ENCODE measurements around the gene ZBTB3. TPM values are rescaled to one million over a fixed set of nuclear protein-coding genes. Genes with fewer than 3 reads are reported as not detected.

Gene ZBTB3
- total and polyA plus RNA-seq, 2 of the 13 experiments (the other 11 are each of a cell fraction or from before 2014, with no cell fraction given) = 3.4 to 5.2 TPM

DNA sequence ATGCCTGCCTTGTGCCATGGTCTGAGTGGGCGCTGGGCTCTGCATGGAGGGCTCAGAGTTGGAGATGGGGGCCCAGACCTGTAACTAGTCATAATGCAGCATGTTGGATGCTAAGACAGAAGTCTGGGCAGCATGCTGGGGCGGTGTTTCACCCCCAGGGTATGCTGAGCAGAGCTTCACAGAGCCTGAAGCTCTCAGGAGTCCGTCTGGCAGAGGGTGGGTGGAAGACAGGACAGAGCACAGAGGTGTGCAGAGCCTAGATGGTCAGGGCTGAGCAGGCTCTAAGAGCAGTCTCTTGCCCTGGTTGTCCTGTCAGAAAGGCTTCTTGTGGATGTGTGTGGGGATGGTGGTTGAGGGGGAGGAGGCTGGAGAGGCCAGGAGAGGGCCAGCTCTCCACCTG, 24.5 kb upstream of the ZBTB3 start:
- Histone ChIP-seq H3K4me3 (replicated peaks in 1 of 3; ENCODE audit: insufficient read depth in 1 of 3, low read depth in 2 of 3, low read length in 3 of 3) (no peak overlapping the region), H3K4me1 (ENCODE audit: insufficient read depth, low read length) (no peaks in the 10 kb centered on the region), H2AFZ (ENCODE audit: low read length) (no peak overlapping the region), H3K36me3 (replicated peaks in 1 of 2; ENCODE audit: control insufficient read depth in 1 of 2, insufficient read depth in 2 of 2, low read length in 2 of 2) (peaks cover 18 to 45% of the 10 kb centered on the region in 2 experiments), H3K9ac (ENCODE audit: insufficient read depth, low read depth, low read length) (no peak overlapping the region), H3K27me3 (ENCODE audit: control insufficient read depth in 1 of 2, insufficient read depth in 2 of 2, low read length in 2 of 2) (no peaks in the 10 kb centered on the region), H3K4me2 (ENCODE audit: low read depth, low read length) (no peak overlapping the region), H3K27ac (ENCODE audit: extremely low read length, insufficient read depth, low read length) (no peak overlapping the region), H3K79me2 (ENCODE audit: insufficient read depth, low read length) (peaks cover 4% of the 10 kb centered on the region), H3K9me3 (ENCODE audit: low read length) (no peaks in the 10 kb centered on the region), H4K20me1 (ENCODE audit: insufficient read depth, low read length) (no peaks in the 10 kb centered on the region)
- WGBS (ENCODE audit: low lambda C conversion rate) = 92% methylated on average over 2 of the region's 3 CpGs
- no peak for FAIRE-seq
- POLR2A ChIA-PET = no interaction called here
- CTCF ChIA-PET (ENCODE audit: low intra/inter-chr PET ratio, low total read pairs) = no interaction called here
- in situ Hi-C loops (cut with HindIII; ENCODE audit: extremely low pct_ligation_motif_present, low pct_unique_long_range_greater_than_20kb) = no loop called here
- no peak for DNase-seq (ENCODE audit: low spot score)
- TF ChIP-seq SRY (CRISPR knock-in tag; IDR thresholded peaks at IDR 0.05) (no peak), TFDP2 (CRISPR knock-in tag; IDR thresholded peaks at IDR 0.05) (no peak), ZNF17 (CRISPR knock-in tag; IDR thresholded peaks at IDR 0.05) (no peak), SRSF9 (IDR thresholded peaks at IDR 0.05; ENCODE audit: borderline replicate concordance, insufficient read depth, low read depth, low read length, poor library complexity, severe bottlenecking) (no peak), CREM (IDR thresholded peaks at IDR 0.05) (no peak), CREM (CRISPR knock-in tag; IDR thresholded peaks at IDR 0.05) (no peak), ZMYM3 (CRISPR knock-in tag; IDR thresholded peaks at IDR 0.05) (no peak), RBFOX2 (IDR thresholded peaks at IDR 0.05; ENCODE audit: low read depth, low read length) (no peak), PHF20 (CRISPR knock-in tag; IDR thresholded peaks at IDR 0.05) (no peak)
- TF ChIP-seq, protein P1, sequence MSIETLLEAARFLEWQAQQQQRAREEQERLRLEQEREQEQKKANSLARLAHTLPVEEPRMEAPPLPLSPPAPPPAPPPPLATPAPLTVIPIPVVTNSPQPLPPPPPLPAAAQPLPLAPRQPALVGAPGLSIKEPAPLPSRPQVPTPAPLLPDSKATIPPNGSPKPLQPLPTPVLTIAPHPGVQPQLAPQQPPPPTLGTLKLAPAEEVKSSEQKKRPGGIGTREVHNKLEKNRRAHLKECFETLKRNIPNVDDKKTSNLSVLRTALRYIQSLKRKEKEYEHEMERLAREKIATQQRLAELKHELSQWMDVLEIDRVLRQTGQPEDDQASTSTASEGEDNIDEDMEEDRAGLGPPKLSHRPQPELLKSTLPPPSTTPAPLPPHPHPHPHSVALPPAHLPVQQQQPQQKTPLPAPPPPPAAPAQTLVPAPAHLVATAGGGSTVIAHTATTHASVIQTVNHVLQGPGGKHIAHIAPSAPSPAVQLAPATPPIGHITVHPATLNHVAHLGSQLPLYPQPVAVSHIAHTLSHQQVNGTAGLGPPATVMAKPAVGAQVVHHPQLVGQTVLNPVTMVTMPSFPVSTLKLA (IDR thresholded peaks at IDR 0.05) = no peak
- no TSS peak for BruUV-seq (replicated peaks)
- intact Hi-C loops (cut with micrococcal nuclease; ENCODE audit: unreplicated experiment) = no loop called here
- ATAC-seq = no peak; the same call in 2 of the 3 replicates
